ENCODE results near the gene ZMIZ2. TPM values are rescaled to one million over a fixed set of nuclear protein-coding genes. Genes with fewer than 3 reads are reported as not detected.

Gene ZMIZ2
- total RNA-seq, 1 experiment from 2014 or later = 91.3 TPM

- TF ChIP-seq REST (IDR thresholded peaks at IDR 0.05; ENCODE audit: low read depth) = no peak
- TF ChIP-seq SIN3A (IDR thresholded peaks at IDR 0.05; ENCODE audit: low read depth) = no peak
- no peak for TF ChIP-seq FOSL1 (IDR thresholded peaks at IDR 0.05; ENCODE audit: low read depth)
- TF ChIP-seq CEBPB (IDR thresholded peaks at IDR 0.05; ENCODE audit: low read depth) = no peak
- TF ChIP-seq, protein P1, sequence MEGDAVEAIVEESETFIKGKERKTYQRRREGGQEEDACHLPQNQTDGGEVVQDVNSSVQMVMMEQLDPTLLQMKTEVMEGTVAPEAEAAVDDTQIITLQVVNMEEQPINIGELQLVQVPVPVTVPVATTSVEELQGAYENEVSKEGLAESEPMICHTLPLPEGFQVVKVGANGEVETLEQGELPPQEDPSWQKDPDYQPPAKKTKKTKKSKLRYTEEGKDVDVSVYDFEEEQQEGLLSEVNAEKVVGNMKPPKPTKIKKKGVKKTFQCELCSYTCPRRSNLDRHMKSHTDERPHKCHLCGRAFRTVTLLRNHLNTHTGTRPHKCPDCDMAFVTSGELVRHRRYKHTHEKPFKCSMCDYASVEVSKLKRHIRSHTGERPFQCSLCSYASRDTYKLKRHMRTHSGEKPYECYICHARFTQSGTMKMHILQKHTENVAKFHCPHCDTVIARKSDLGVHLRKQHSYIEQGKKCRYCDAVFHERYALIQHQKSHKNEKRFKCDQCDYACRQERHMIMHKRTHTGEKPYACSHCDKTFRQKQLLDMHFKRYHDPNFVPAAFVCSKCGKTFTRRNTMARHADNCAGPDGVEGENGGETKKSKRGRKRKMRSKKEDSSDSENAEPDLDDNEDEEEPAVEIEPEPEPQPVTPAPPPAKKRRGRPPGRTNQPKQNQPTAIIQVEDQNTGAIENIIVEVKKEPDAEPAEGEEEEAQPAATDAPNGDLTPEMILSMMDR (IDR thresholded peaks at IDR 0.05 in 2 of 3, conservative IDR thresholded peaks at IDR 0.05 in 1 of 3; ENCODE audit: borderline replicate concordance in 1 of 3, insufficient read depth in 1 of 3, low read depth in 2 of 3, low read length in 2 of 3) = no peak
- TF ChIP-seq POLR2AphosphoS5 (IDR thresholded peaks at IDR 0.05; ENCODE audit: low read depth, low read length) = no peak
- TF ChIP-seq SRF (IDR thresholded peaks at IDR 0.05; ENCODE audit: low read depth) = no peak
Measured at GRCh38 chr7:44752822-44753221, 4.2 kb downstream of the ZMIZ2 start (continued).

Data from HCT116 (cell line).